Stimulated activated CD8-positive, alpha-beta memory T cell treated with anti-CD3 and anti-CD28 coated beads, Interleukin-15, amount 100 ng/mL, for 24 hours (primary cell): ENCODE results near the gene PYGO2.
"Not testable (repeated sequence)": the region's sequence is repeated elsewhere in the genome, so short reads cannot be mapped to it uniquely, and the experiment has no call there.

ENCODE experiments used
- DNase-seq: peaks from one replicate; pipeline ENCODE4 v3.0.0-alpha.2; 2020; ENCODE audit warnings: low read depth

The PYGO2 gene

GRCh38 chr1:154978360-154978759 is 16.8 kb upstream of the PYGO2 start:
- DNase-seq = no peak

GRCh38 chr1:154977762-154978161 is 16.2 kb upstream of the PYGO2 start:
- DNase-seq = not testable (repeated sequence)

- peak; percentile 33 for DNase-seq
Measured at GRCh38 chr1:154975409-154976059, 14.0 kb upstream of the PYGO2 start.

- DNase-seq = peak; percentile 79
Measured at GRCh38 chr1:154974808-154975408, 13.3 kb upstream of the PYGO2 start.

DNA sequence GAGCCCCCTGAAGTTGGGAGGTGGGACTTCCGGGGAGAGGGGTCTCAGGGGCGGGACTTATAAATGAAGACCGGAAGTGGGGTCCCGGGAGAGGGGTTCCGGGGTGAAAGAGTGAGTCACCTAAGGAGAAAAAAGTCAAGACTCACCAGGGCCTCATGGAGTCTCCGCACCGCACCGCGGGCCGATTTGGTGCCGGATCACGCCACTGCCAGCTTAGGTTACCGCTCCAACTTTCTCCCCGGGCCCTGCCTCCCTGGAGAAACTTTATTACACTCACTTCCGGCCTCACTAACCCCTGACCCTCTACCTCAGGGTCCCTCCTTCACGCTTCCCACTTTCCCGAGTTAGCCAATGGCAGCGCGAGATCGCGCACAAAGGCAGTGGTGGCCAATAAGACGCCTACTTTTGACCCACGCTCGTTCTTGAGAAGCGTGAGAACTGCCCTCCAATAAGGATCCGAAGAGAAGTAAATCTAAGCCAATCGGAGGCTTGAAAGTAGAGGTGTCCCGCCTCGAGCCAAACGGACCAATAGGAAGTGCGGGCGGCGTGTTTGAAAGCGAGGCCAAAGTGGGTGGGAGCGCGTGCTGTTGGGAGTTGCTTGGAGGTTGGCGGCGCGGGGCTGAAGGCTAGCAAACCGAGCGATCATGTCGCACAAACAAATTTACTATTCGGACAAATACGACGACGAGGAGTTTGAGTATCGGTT is 12.7 kb upstream of the PYGO2 start, which contains the start of gene CKS1B:
TSS of gene CKS1B (plus strand) at position 580 of the 706 bp plus-strand sequence. CDS start at position 645, 65 bp downstream.
- DNase-seq = peak; percentile 76

GRCh38 chr1:154973344-154974101 is 11.9 kb upstream of the PYGO2 start:
- DNase-seq = peak; percentile 82

- no peak for DNase-seq
Measured at GRCh38 chr1:154972517-154973343, 11.1 kb upstream of the PYGO2 start.

DNA sequence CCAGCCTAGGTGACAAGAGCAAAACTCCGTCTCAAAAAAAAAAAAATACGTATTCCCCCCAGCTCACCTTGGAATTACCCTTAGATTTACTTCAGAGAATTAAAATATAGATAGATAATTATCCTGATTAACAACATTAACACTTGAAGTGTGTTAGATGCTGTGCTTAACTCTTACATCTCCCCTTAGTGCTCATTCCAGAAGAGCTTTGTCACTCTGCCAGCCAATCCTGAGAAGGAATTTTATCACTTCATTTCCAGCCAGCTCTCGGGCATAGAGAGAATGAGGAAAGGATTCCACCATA is 10.6 kb upstream of the PYGO2 start:
- DNase-seq = no peak

- DNase-seq = no peak
Measured at GRCh38 chr1:154971341-154971998, 9.9 kb upstream of the PYGO2 start.

- no peak for DNase-seq
Measured at GRCh38 chr1:154970631-154971340, 9.2 kb upstream of the PYGO2 start, which contains the start of gene SHC1. Gene SHC1, minus strand, starts transcription at chr1:154970747. Its CDS starts 221 bp downstream, at chr1:154970526.

DNA sequence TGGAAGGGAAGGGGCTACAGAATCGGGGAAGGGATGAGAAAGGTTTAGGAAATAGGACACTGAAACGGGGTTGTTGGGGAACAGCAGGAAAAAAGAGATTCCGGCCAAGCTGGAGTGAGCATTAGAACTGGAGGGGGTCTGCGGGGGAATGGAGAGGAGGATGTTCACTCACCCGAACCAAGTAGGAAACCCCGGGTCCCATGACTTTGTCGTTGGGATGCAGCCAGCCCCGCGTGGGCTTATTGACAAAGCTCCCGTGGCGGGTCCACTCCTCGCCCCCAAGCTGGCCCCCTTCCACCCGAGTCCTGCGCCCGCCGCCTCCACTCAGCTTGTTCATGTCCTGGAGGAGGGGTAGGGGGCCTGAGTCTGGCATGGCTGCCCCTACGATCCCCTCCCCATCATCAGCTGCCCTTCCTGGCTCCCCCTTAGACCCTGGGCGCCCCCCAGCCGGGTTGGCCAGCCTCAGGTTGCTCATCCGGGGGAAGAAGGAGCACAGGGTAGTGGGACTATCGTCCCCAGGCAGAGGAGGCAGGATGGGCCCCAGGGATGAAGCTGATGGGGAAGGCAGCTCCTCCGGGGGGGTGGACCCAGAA is 8.4 kb upstream of the PYGO2 start:
- no peak for DNase-seq

GRCh38 chr1:154969246-154969645 is 7.7 kb upstream of the PYGO2 start:
- DNase-seq = no peak

DNA sequence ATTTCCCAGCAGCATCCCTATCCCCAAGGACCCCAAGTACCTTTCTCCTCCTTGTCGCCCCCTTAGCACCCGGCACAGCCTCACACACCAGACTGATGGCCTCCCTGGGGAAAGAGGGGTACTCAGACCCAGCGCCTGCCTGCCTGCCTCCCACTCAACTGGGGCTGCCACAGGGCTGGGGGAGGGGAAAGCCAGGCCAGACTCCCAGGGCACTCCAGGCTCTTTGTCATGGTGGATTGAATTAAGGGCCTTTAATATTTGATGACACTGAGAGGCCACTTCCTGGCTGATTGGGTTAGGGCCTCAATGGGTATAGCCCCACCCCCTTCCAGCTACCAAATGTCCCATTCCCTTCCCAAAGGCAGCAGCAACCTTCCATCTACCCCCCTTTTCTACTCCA is 7.1 kb upstream of the PYGO2 start:
- no peak for DNase-seq

- no peak for DNase-seq
Measured at GRCh38 chr1:154967331-154967950, 5.9 kb upstream of the PYGO2 start.

DNA sequence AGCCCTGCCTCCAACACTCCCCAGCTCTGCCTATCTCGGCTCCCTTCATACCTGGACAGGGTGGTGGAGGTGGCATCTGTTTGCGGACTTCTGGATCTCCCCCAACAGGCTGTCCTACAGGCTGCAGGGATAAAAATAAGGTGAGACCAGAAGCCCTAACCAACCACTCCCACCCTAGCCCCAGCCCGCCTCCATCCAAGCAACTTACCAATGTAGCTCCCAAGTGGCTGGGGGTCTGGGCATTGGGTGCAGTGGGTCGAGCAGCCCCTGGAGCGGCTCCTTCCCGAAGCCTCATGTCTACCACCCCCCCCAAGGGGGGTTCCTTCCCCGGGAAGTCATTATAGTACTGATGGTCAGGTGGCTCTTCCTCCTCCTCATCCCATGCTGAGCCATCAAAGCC is 4.5 kb upstream of the PYGO2 start:
- no peak for DNase-seq

DNA sequence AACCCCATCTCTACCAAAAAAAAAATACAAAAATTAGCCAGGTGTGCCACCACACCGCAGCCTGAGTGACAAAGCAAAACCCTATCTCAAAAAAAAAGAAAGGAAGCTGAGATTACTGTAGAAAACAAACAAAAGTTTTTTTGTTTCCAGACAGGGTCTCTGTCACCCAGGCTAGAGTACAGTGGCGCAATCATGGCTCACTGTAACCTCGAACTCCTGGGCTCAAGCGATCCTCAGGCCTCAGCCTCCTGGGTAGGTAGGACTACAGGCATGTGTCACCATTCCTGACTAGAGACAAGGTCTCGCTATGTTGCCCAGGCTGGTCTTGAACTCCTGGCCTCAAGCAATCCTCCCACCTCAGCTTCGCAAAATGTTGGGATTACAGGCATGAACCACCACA is 2.8 kb upstream of the PYGO2 start:
- DNase-seq = no peak

DNA sequence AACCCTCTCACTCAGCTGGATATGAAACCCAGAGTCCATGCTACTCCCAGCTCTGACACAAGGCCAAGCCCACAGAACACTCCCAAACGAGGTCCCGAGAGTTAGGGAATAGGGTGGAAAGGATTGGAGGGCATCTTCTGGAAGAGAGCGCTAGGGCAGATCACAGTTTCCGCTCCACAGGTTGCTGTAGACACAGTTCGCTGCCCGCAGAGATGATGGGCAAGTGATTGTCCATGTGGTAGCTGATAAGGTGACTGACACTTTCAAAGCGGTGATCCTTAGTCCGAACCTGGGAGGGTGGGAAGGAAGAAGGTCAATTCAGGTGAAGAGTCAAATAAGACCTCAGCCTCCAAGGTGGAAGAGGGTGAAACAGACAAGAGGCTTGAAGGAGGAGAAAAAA is 2.1 kb upstream of the PYGO2 start:
- DNase-seq = no peak

DNA sequence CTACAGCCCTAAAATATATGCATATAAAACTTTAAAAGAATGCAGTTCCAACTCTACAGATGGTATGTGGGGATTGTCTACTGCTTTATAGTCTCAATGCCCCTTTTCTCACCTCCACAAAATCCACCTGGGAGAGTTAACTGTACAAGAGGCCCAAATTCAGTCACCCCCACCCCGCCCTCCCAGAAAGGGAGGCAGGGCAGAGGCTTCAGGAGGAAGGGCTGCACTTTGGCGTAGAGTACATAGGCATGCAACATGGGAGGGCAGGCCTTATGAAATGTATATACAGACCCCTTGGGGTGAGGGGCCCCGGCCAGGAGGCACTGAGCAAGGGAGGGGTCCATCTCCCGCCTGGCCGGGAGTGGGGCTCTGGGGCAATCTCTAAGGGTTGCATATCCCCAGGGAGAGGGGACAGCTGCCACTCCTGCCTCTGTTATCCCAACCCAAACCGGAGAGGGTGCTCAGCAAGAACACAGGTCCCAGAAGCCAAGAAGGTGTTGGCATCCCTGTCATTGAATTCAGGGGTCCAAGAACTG is 1.3 kb upstream of the PYGO2 start:
- DNase-seq = no peak

DNA sequence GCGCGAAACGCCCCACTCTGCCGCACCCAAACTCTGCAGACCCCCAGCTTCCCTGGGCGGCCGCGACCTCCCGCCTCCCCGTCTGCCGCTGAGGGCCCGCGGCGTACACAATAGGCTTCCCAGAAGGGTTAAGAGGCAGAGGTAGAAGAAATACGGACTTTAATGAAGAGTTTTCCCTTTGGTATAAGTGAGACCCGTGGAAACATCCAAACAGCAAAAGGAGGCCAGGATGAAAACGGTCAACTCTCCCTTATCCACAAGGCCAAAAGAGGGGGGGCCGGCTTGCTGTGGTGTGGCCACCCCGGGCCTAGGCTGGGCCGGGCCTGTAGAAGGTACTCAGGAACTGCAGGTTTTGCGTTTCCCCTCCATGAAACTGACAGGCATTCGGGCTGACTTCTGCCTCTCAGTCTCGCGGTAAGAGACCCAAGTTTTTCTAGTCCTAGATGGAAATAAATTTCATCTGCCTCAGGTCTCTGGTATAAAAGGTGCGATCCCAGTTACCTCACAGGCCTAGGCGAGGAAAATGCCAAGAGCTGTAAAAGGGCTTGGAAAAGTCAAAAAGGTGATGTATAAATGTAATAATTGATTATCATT is 671 bp upstream of the PYGO2 start:
- DNase-seq = no peak
